ENCODE data around the gene YBX2. TPM values are rescaled to one million over a fixed set of nuclear protein-coding genes. Genes with fewer than 3 reads are reported as not detected.

The YBX2 gene
- total RNA-seq, 3 donors from 2014 or later, result 2.6 to 3.0 (median 2.9) TPM

GRCh38 chr17:7282752-7283321 lies 11.6 kb downstream of the YBX2 start:
- intact Hi-C loops (cut with DNase I; ENCODE audit: low total_unique reads), result no loop called here
- Histone ChIP-seq H3K27ac (no peak overlapping the region), H3K9me3 (no peaks in the 10 kb centered on the region), H3K4me3 (peak overlapping the region in 2 of 3 donors; percentile 42 to 67), H3K27me3 (no peaks in the 10 kb centered on the region), H3K4me1 (peaks cover 5 to 11% of the 10 kb centered on the region in 2 donors), H3K36me3 (no peaks in the 10 kb centered on the region)
- TF ChIP-seq POLR2AphosphoS5 (IDR thresholded peaks at IDR 0.05) (no peak), CTCF (IDR thresholded peaks at IDR 0.05) (no peak), POLR2A (IDR thresholded peaks at IDR 0.05) (no peak)
- no peak for DNase-seq (ENCODE audit: low spot score in 2 of 2)

- no peak for DNase-seq (ENCODE audit: low spot score in 2 of 2)
Observed at GRCh38 chr17:7281953-7282751, 12.3 kb downstream of the YBX2 start.

GRCh38 chr17:7281074-7281952 lies 13.1 kb downstream of the YBX2 start, which contains the start of gene SLC2A4:
TSS of gene SLC2A4 (plus strand) at chr17:7281718. CDS start at chr17:7281935, 217 bp downstream.
- H3K27me3 ChIP-seq, result no peaks in the 10 kb centered on the region
- H3K27ac ChIP-seq, result peak within 1 kb of the TSS; percentile 80 to 88
- TF ChIP-seq POLR2A (IDR thresholded peaks at IDR 0.05) (no peak), CTCF (IDR thresholded peaks at IDR 0.05) (no peak), POLR2AphosphoS5 (IDR thresholded peaks at IDR 0.05) (no peak)
- no peaks in the 10 kb centered on the region for H3K36me3 ChIP-seq
- H3K9me3 ChIP-seq, result no peaks in the 10 kb centered on the region
- peak within 1 kb of the TSS; percentile 42 to 67 (median 52) for H3K4me3 ChIP-seq
- intact Hi-C loops (cut with DNase I; ENCODE audit: low total_unique reads), result loop anchor here (2.0 kb wide), 2 partner anchors 13 to 79 kb away; partner anchors contain the start of gene YBX2
- peaks cover 5 to 11% of the 10 kb centered on the region in 2 donors for H3K4me1 ChIP-seq
- DNase-seq (ENCODE audit: low spot score in 2 of 2), result peak; percentile 91 to 93

More at GRCh38 chr17:7281953-7282751, 12.3 kb downstream of the YBX2 start:
- TF ChIP-seq CTCF (IDR thresholded peaks at IDR 0.05), result no peak
- TF ChIP-seq POLR2AphosphoS5 (IDR thresholded peaks at IDR 0.05), result peak in 1 of 3 donors; percentile 13
- TF ChIP-seq POLR2A (IDR thresholded peaks at IDR 0.05), result no peak
- Histone ChIP-seq H3K27me3 (no peaks in the 10 kb centered on the region), H3K36me3 (no peaks in the 10 kb centered on the region), H3K4me3 (peak overlapping the region; percentile 42 to 67 (median 52)), H3K27ac (peak overlapping the region; percentile 39 to 80), H3K9me3 (no peaks in the 10 kb centered on the region), H3K4me1 (peaks cover 5 to 11% of the 10 kb centered on the region in 2 donors)
- intact Hi-C loops (cut with DNase I; ENCODE audit: low total_unique reads), result loop anchor here (2.0 kb wide), 2 partner anchors 13 to 79 kb away; partner anchors contain the start of gene YBX2

DNA sequence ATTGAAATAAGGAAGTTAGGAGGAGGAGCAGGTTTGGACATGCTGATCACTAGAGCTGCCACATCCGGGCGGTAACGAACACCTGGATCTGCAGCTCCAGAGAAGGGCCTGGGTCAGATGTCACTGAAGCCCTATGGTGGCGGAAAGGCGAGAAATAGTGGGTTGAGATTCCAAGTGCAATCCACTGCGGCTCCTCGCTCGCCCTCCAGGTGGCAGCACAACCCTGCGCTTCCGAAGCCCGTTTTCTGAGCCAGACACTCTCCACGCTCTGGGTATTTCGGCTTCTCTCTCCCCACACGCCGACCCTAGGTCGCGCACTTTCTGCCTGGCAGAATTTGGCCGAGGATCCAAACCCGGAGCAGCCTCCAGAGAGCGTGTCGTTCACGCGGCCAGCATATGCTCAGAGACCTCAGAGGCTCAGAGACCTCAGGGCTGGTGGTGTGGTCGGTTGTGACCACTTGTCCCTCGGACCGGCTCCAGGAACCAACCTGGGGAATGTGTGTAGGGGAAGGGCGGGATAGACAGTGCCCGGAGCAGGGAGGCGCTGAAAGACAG lies 13.8 kb downstream of the YBX2 start:
- peak overlapping the region; percentile 80 to 88 for H3K27ac ChIP-seq
- peak; percentile 73 to 82 for DNase-seq (ENCODE audit: low spot score in 2 of 2)
- TF ChIP-seq CTCF (IDR thresholded peaks at IDR 0.05) (peak; percentile 94 to 97 (median 97)), POLR2A (IDR thresholded peaks at IDR 0.05) (no peak), POLR2AphosphoS5 (IDR thresholded peaks at IDR 0.05) (peak in 2 of 3 donors; percentile 14 to 42)
- no peaks in the 10 kb centered on the region for H3K36me3 ChIP-seq
- H3K4me3 ChIP-seq, result peak overlapping the region; percentile 42 to 67 (median 52)
- peaks cover 5 to 11% of the 10 kb centered on the region in 2 donors for H3K4me1 ChIP-seq
- no peaks in the 10 kb centered on the region for H3K9me3 ChIP-seq
- H3K27me3 ChIP-seq, result no peaks in the 10 kb centered on the region
- intact Hi-C loops (cut with DNase I; ENCODE audit: low total_unique reads), result loop anchor here (2.0 kb wide), 2 partner anchors 14 to 78 kb away; partner anchors contain the start of gene YBX2
